Spleen (tissue), 11 donors: ENCODE data around the gene SARS1. TPM values are rescaled to one million over a fixed set of nuclear protein-coding genes. Genes with fewer than 3 reads are reported as not detected.
"Not testable (repeated sequence)": the region's sequence is repeated elsewhere in the genome, so short reads cannot be mapped to it uniquely, and the experiment has no call there.

Source experiments
- DNase-seq: peaks from one replicate; pipeline ENCODE4 v3.0.0-alpha.2; 2020
- H3K27ac ChIP-seq, 8 donors: fragments of 200-600 bp; sonication (generic) in 7 of 8; 1 replicate in 4 of 8; 2 replicates in 4 of 8; pipeline versions ENCODE4 v1.5.0 to v1.8.0; 2016 to 2021; ENCODE audit warnings: inconsistent platforms in 4 of 8, mild to moderate bottlenecking in 4 of 8, moderate library complexity in 1 of 8
- H3K27me3 ChIP-seq, 7 donors: fragments of 200-600 bp; sonication (generic) in 6 of 7; replicated peaks in 1 of 7; 1 replicate in 4 of 7; 2 replicates in 3 of 7; pipeline versions ENCODE4 v1.5.0 to v1.8.0; 2016 to 2021; ENCODE audit warnings: inconsistent platforms in 3 of 7, mild to moderate bottlenecking in 1 of 7
- H3K36me3 ChIP-seq, 6 donors: fragments of 200-600 bp; sonication (generic) in 5 of 6; 1 replicate in 4 of 6; 2 replicates in 2 of 6; pipeline versions ENCODE4 v1.5.0 to v1.8.0; 2016 to 2021; ENCODE audit warnings: inconsistent platforms in 2 of 6
- H3K4me1 ChIP-seq, 6 donors: fragments of 200-600 bp; sonication (generic) in 5 of 6; 1 replicate in 3 of 6; 2 replicates in 3 of 6; pipeline versions ENCODE4 v1.5.0 to v1.8.0; 2016 to 2021; ENCODE audit warnings: inconsistent platforms in 3 of 6
- H3K4me3 ChIP-seq, 8 donors: fragments of 200-600 bp; sonication (generic) in 7 of 8; 1 replicate in 4 of 8; 2 replicates in 4 of 8; pipeline versions ENCODE4 v1.5.0 to v1.8.0; 2016 to 2021; ENCODE audit warnings: inconsistent platforms in 4 of 8, mild to moderate bottlenecking in 4 of 8, moderate library complexity in 2 of 8
- H3K9me3 ChIP-seq, 8 donors: fragments of 200-600 bp; sonication (generic) in 7 of 8; 1 replicate in 4 of 8; 2 replicates in 4 of 8; pipeline versions ENCODE4 v1.5.0 to v1.8.0; 2016 to 2021; ENCODE audit warnings: inconsistent platforms in 4 of 8
- CTCF ChIP-seq, 11 experiments: fragments of 200-600 bp in 7 of 11; fragments of 450-650 bp in 4 of 11; sonication (generic) in 4 of 11; IDR thresholded peaks in 8 of 11; conservative IDR thresholded peaks in 3 of 11; 1 replicate in 7 of 11; 2 replicates in 4 of 11; pipeline versions ENCODE4 v1.4.0 to v1.8.0; 2016 to 2021; ENCODE audit warnings: antibody characterized with exemption in 11 of 11, inconsistent platforms in 4 of 11, mild to moderate bottlenecking in 1 of 11
- POLR2A ChIP-seq, 3 donors: fragments of 450-650 bp; IDR thresholded peaks; one replicate each; pipeline ENCODE4 v1.5.1; 2017; ENCODE audit warnings: antibody characterized with exemption in 3 of 3, mild to moderate bottlenecking in 1 of 3
- POLR2AphosphoS5 ChIP-seq, 3 donors: sonication (generic); formaldehyde crosslinking; IDR thresholded peaks; one replicate each; pipeline ENCODE4 v1.5.1; 2017; ENCODE audit warnings: antibody characterized with exemption in 3 of 3
- WGBS, 5 donors: extraction: QIAGEN DNeasy Blood & Tissue Kit in 3 of 5; methylation state at CpG; one replicate each; pipeline versions ENCODE4 v1.1.5 to v1.1.7; 2013 to 2018; 5-methylcytosine and 5-hydroxymethylcytosine counted together
- intact Hi-C: fragments of 100-400 bp; cut with DNase I; formaldehyde crosslinking; loops from one replicate; pipeline ENCODE4 v1.15.0; 2023; ENCODE audit warnings: low total_unique reads
- polyA plus RNA-seq, 3 donors: library from polyadenylated mRNA; stranded (reverse); fragments of 200-250 nt; gene quantifications; one replicate each; pipeline ENCODE4 v1.2.1, GENCODE V29; 2013
- total RNA-seq, 7 donors: library from RNA; depleted of rRNA in 3 of 7; stranded (reverse); fragments of >200 nt in 3 of 7; fragmentation: NEBNext Ultra II Directional in 4 of 7; extraction: Animal tissue kit (Norgen Biotek cat#: 25700) in 4 of 7; gene quantifications; one replicate each; pipeline versions ENCODE4 v1.1.0 to v1.2.1, GENCODE V29; 2016 to 2021
- donor health status: healthy with polysubstance abuse.
- donor health status: DM: no; HTN: no; CAD: no; lungs with moderate emphysema.
- donor health status: DM: no; HTN: no; CAD: no.
- donor health status: Bipolar disorder and iron deficiency.
- donor health status: healthy.
- donor health status: DM: no; HTN: no; CAD: no.
- donor health status: DM: yes; HTN: yes; CAD: no.

Gene SARS1
- total and polyA plus RNA-seq, 10 donors = 47.2 to 138 (median 99.0) TPM

GRCh38 chr1:109170035-109170764 lies 43.5 kb upstream of the SARS1 start:
- peak overlapping the region in 4 of 8 donors; percentile 9 to 45 (median 34) for H3K27ac ChIP-seq

GRCh38 chr1:109171646-109172045 lies 42.1 kb upstream of the SARS1 start:
- intact Hi-C loops = no loop called here
- WGBS, 5 donors = 92 to 96% (median 94%) methylated on average over 10 of the region's 10 CpGs
- no peaks in the 10 kb centered on the region for H3K27me3 ChIP-seq

More at GRCh38 chr1:109170035-109170764, 43.5 kb upstream of the SARS1 start:
- DNase-seq = no peak
- no peaks in the 10 kb centered on the region for H3K36me3 ChIP-seq
- H3K27me3 ChIP-seq = no peaks in the 10 kb centered on the region
- WGBS, 5 donors = 46 to 75% (median 57%) methylated on average over 7 of the region's 7 CpGs
- TF ChIP-seq POLR2AphosphoS5 (IDR thresholded peaks at IDR 0.05) = no peak
- no peak for TF ChIP-seq CTCF (IDR thresholded peaks at IDR 0.05 in 8 of 11, conservative IDR thresholded peaks at IDR 0.05 in 3 of 11)
- TF ChIP-seq POLR2A (IDR thresholded peaks at IDR 0.05) = no peak
- intact Hi-C loops = no loop called here
- H3K4me3 ChIP-seq = no peak overlapping the region
- peaks cover 0 to 46% (median 16%) of the 10 kb centered on the region in 6 donors for H3K4me1 ChIP-seq
- H3K9me3 ChIP-seq = no peaks in the 10 kb centered on the region

GRCh38 chr1:109176349-109176748 lies 37.4 kb upstream of the SARS1 start:
- WGBS, 5 donors = 62 to 86% (median 63%) methylated on average over 1 of the region's 1 CpG; no CpG with 5 or more reads in 2 of the 5 donors
- H3K4me3 ChIP-seq, H3K4me1 ChIP-seq, H3K9me3 ChIP-seq, intact Hi-C loops, H3K36me3 ChIP-seq, DNase-seq, H3K27me3 ChIP-seq, H3K27ac ChIP-seq: not testable (repeated sequence)

More at GRCh38 chr1:109171646-109172045, 42.1 kb upstream of the SARS1 start:
- H3K27ac ChIP-seq = no peak overlapping the region
- no peaks in the 10 kb centered on the region for H3K9me3 ChIP-seq
- no peaks in the 10 kb centered on the region for H3K36me3 ChIP-seq
- DNase-seq = no peak
- H3K4me1 ChIP-seq = peaks cover 0 to 42% (median 15%) of the 10 kb centered on the region in 6 donors
- TF ChIP-seq CTCF (IDR thresholded peaks at IDR 0.05 in 8 of 11, conservative IDR thresholded peaks at IDR 0.05 in 3 of 11) (no peak), POLR2AphosphoS5 (IDR thresholded peaks at IDR 0.05) (no peak), POLR2A (IDR thresholded peaks at IDR 0.05) (no peak)
- no peak overlapping the region for H3K4me3 ChIP-seq

GRCh38 chr1:109180715-109181084 lies 33.0 kb upstream of the SARS1 start:
- H3K9me3 ChIP-seq, H3K27me3 ChIP-seq, DNase-seq, H3K4me1 ChIP-seq, intact Hi-C loops, H3K36me3 ChIP-seq, H3K4me3 ChIP-seq, H3K27ac ChIP-seq: not testable (repeated sequence)
- 62 to 95% (median 76%) methylated on average over 3 of the region's 3 CpGs for WGBS, 5 donors

GRCh38 chr1:109181085-109181806 lies 32.5 kb upstream of the SARS1 start:
- Histone ChIP-seq H3K4me1 (peaks cover 0 to 13% (median 0%) of the 10 kb centered on the region in 6 donors), H3K36me3 (no peaks in the 10 kb centered on the region), H3K27ac (no peak overlapping the region), H3K9me3 (no peaks in the 10 kb centered on the region), H3K27me3 (no peaks in the 10 kb centered on the region), H3K4me3 (no peak overlapping the region)
- WGBS, 5 donors = 41 to 65% (median 47%) methylated on average over 4 of the region's 4 CpGs
- TF ChIP-seq POLR2A (IDR thresholded peaks at IDR 0.05) = no peak
- TF ChIP-seq POLR2AphosphoS5 (IDR thresholded peaks at IDR 0.05) = no peak
- no peak for TF ChIP-seq CTCF (IDR thresholded peaks at IDR 0.05 in 8 of 11, conservative IDR thresholded peaks at IDR 0.05 in 3 of 11)
- intact Hi-C loops = no loop called here
- no peak for DNase-seq
